Gastroesophageal sphincter (tissue), 4 donors: ENCODE data around the gene ITCH. TPM values are rescaled to one million over a fixed set of nuclear protein-coding genes. Genes with fewer than 3 reads are reported as not detected.

ENCODE experiments used
- ATAC-seq: fragments of 150-250 bp; one replicate; pipeline ENCODE4 v1.9.1; 2016; ENCODE audit warnings: mild to moderate bottlenecking, moderate library complexity
- H3K27ac ChIP-seq, 4 donors: fragments of 200-600 bp; sonication (generic) in 3 of 4; 1 replicate in 3 of 4; 2 replicates in 1 of 4; pipeline ENCODE4 v1.5.1; 2016 to 2019
- H3K27me3 ChIP-seq: fragments of 200-600 bp; sonication (generic); one replicate; pipeline ENCODE4 v1.5.1; 2019
- H3K36me3 ChIP-seq, 2 donors: fragments of 200-600 bp; sonication (generic); one replicate each; pipeline ENCODE4 v1.5.1; 2019; ENCODE audit warnings: control low read depth in 1 of 2
- H3K4me1 ChIP-seq, 3 donors: fragments of 200-600 bp; sonication (generic); 1 replicate in 2 of 3; 2 replicates in 1 of 3; pipeline ENCODE4 v1.5.1; 2016 to 2019; ENCODE audit warnings: control low read depth in 2 of 3
- H3K4me3 ChIP-seq, 2 donors: fragments of 200-600 bp; sonication (generic); one replicate each; pipeline ENCODE4 v1.5.1; 2019; ENCODE audit warnings: mild to moderate bottlenecking in 1 of 2, moderate library complexity in 1 of 2
- H3K9me3 ChIP-seq, 3 donors: fragments of 200-600 bp; sonication (generic); one replicate each; pipeline ENCODE4 v1.5.1; 2017 to 2019; ENCODE audit warnings: control low read depth in 2 of 3
- EP300 ChIP-seq: sonication (generic); formaldehyde crosslinking; IDR thresholded peaks from one replicate; pipeline ENCODE4 v1.6.1; 2017; ENCODE audit warnings: antibody characterized with exemption, mild to moderate bottlenecking
- POLR2A ChIP-seq, 2 donors: fragments of 450-650 bp; IDR thresholded peaks; one replicate each; pipeline ENCODE4 v1.6.1; 2017; ENCODE audit warnings: antibody characterized with exemption in 2 of 2, mild to moderate bottlenecking in 2 of 2, moderate library complexity in 1 of 2
- POLR2AphosphoS5 ChIP-seq: sonication (generic); formaldehyde crosslinking; IDR thresholded peaks from one replicate; pipeline ENCODE4 v1.6.1; 2017; ENCODE audit warnings: antibody characterized with exemption
- WGBS, 2 donors: methylation state at CpG; one replicate each; pipeline ENCODE4 v1.1.5; 2018; ENCODE audit warnings: low coverage in 1 of 2; 5-methylcytosine and 5-hydroxymethylcytosine counted together
- total RNA-seq, 4 donors: library from RNA; depleted of rRNA; stranded (reverse); fragments of >200 nt; gene quantifications; one replicate each; pipeline ENCODE4 v1.1.0, GENCODE V29; 2016
- TF ChIP-seq, protein P1 (sequence below), 4 experiments: fragments of 200-600 bp in 2 of 4; fragments of 450-650 bp in 2 of 4; sonication (generic) in 1 of 4; IDR thresholded peaks; one replicate each; pipeline ENCODE4 v1.5.1; 2017 to 2019; ENCODE audit warnings: antibody characterized with exemption in 4 of 4, mild to moderate bottlenecking in 2 of 4, moderate library complexity in 2 of 4

ITCH gene
- total RNA-seq, 4 donors from 2014 or later, result 59.5 to 75.5 (median 65.1) TPM

DNA sequence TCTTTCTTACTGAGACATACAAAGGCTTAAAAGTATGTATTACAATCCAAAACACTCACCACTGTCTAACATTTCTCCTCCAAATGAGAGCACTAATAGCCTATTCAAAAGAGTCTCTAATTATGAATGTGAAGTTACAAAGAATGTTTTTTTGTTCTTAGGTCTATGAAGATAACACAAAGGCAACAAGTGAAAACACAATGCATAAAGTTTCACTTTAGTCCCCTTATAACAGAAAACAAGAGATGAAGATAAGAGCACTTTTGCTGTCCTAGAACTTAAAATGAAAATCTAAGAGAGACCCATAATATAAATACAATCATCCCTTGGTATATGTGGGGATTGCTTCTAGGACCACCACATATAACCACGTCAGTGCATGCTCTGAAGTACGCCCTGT is 25.6 kb downstream of the ITCH start:
- TF ChIP-seq POLR2A (IDR thresholded peaks at IDR 0.05) (no peak), POLR2AphosphoS5 (no peak), EP300 (no peak)
- TF ChIP-seq, protein P1, sequence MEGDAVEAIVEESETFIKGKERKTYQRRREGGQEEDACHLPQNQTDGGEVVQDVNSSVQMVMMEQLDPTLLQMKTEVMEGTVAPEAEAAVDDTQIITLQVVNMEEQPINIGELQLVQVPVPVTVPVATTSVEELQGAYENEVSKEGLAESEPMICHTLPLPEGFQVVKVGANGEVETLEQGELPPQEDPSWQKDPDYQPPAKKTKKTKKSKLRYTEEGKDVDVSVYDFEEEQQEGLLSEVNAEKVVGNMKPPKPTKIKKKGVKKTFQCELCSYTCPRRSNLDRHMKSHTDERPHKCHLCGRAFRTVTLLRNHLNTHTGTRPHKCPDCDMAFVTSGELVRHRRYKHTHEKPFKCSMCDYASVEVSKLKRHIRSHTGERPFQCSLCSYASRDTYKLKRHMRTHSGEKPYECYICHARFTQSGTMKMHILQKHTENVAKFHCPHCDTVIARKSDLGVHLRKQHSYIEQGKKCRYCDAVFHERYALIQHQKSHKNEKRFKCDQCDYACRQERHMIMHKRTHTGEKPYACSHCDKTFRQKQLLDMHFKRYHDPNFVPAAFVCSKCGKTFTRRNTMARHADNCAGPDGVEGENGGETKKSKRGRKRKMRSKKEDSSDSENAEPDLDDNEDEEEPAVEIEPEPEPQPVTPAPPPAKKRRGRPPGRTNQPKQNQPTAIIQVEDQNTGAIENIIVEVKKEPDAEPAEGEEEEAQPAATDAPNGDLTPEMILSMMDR (IDR thresholded peaks at IDR 0.05), result no peak
- Histone ChIP-seq H3K36me3 (peaks cover 0 to 11% of the 10 kb centered on the region in 2 donors), H3K9me3 (no peaks in the 10 kb centered on the region), H3K4me3 (no peak overlapping the region), H3K27me3 (no peaks in the 10 kb centered on the region), H3K27ac (no peak overlapping the region), H3K4me1 (peaks cover 0 to 67% (median 12%) of the 10 kb centered on the region in 3 donors)
- no peak for ATAC-seq
- 88 to 95% methylated on average over 2 of the region's 2 CpGs for WGBS, 2 donors

DNA sequence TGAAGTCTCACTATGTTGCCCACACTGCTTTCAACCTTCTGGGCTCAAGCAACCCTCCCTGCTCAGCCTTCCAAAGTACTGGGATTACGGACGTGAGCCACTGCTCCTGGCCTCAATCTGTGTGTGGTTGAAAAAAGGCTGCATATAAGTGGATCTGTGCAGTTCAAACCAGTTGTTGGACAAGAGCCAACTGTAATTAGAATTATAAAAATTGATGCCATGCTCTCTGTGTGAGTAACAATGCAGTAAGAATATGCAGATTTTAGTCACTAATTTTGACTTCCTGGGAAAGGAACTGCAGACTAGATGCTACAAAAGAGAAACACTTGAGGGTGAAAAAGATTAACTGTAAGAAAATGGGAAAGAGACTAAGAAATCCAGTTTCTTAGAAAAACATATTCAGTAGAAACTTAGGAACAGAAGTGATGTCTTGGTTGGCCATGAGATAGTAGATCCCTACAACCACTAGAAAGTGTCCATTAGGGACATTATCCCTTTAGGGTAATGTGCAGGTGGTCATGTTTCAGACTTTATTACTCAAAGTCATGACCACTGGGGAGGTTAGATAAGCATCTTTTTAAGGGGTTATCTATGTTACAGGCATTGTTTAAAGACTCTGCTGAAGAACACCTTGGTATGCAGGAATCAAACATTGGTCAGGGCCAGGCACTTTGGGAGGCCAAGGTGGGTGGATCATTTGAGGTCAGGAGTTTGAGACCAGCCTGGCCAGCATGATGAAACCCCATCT is 26.3 kb downstream of the ITCH start:
- no peaks in the 10 kb centered on the region for H3K9me3 ChIP-seq
- no peaks in the 10 kb centered on the region for H3K27me3 ChIP-seq
- H3K4me3 ChIP-seq, result no peak overlapping the region
- no peak for ATAC-seq
- peaks cover 0 to 67% (median 12%) of the 10 kb centered on the region in 3 donors for H3K4me1 ChIP-seq
- TF ChIP-seq POLR2A (IDR thresholded peaks at IDR 0.05), result no peak
- no peak for TF ChIP-seq EP300
- TF ChIP-seq, protein P1 (IDR thresholded peaks at IDR 0.05), result no peak
- no peak for TF ChIP-seq POLR2AphosphoS5
- 57% methylated on average over 2 of the region's 2 CpGs; no CpG with 5 or more reads in 1 of the 2 donors for WGBS, 2 donors
- no peak overlapping the region for H3K27ac ChIP-seq
- H3K36me3 ChIP-seq, result peaks cover 0 to 18% of the 10 kb centered on the region in 2 donors

DNA sequence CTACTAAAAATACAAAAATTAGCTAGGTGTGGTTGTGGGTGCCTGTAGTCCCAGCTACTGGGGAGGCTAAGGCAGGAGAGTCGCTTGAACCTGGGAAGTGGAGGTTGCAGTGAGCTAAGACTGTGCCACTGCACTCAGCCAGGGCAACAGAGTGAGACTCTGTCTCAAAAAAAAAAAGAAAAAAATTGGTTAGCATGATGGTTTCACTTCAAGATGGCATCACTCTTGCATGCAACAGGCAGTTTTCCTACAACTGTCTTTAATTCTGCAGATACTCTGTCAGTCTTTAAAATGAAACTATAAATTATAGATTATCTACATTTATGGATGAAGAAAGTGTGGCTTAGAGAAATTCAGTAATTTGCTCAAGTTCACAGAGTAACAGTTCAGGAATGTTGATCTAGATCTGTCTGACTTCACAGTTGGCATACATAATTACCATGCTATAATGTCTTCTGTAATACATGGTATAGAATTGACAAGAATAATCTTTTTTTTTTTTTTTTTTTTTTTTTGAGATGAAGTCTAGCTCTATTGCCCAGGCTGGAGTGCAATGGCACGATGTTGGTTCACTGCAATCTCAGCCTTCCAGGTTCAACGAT is 27.0 kb downstream of the ITCH start:
- no peak for ATAC-seq
- Histone ChIP-seq H3K4me1 (peaks cover 0 to 60% (median 12%) of the 10 kb centered on the region in 3 donors), H3K36me3 (peaks cover 0 to 25% of the 10 kb centered on the region in 2 donors), H3K27me3 (no peaks in the 10 kb centered on the region), H3K9me3 (no peaks in the 10 kb centered on the region), H3K4me3 (no peak overlapping the region), H3K27ac (no peak overlapping the region)
- WGBS, 2 donors, result 100% methylated on average over 1 of the region's 3 CpGs; no CpG with 5 or more reads in 1 of the 2 donors
- TF ChIP-seq POLR2A (IDR thresholded peaks at IDR 0.05) (no peak), POLR2AphosphoS5 (no peak), EP300 (no peak)
- TF ChIP-seq, protein P1 (IDR thresholded peaks at IDR 0.05), result no peak

DNA sequence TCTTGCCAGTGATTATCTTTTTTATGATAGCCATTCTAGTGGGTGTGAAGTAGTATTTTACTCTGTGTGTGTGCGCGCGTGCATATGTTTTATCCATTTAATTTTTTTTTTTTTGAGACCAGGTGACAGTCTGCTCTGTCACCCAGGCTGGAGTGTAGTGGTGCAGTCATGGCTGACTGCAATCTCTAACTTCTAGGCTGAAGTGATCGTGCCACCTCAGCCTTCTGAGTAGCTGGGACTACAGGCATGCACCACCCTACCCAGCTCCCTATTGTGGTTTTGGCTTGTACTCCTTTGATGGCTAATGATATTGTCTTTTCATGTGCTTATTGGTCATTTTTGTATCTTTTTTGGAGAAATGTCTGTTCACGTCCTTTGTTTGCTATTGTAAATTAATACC is 33.3 kb downstream of the ITCH start:
- WGBS, 2 donors, result 79 to 94% methylated on average over 4 to 5 of the region's 5 CpGs
- H3K4me1 ChIP-seq, result peaks cover 0 to 29% (median 0%) of the 10 kb centered on the region in 3 donors
- H3K4me3 ChIP-seq, result no peak overlapping the region
- no peak for ATAC-seq
- no peak overlapping the region for H3K27ac ChIP-seq
- H3K36me3 ChIP-seq, result peaks cover 0 to 52% of the 10 kb centered on the region in 2 donors
- H3K9me3 ChIP-seq, result no peaks in the 10 kb centered on the region
- no peak for TF ChIP-seq POLR2AphosphoS5
- TF ChIP-seq, protein P1 (IDR thresholded peaks at IDR 0.05), result no peak
- no peak for TF ChIP-seq POLR2A (IDR thresholded peaks at IDR 0.05)
- TF ChIP-seq EP300, result no peak
- H3K27me3 ChIP-seq, result no peaks in the 10 kb centered on the region
